ENCODE measurements around the gene ABCG5.

Gene ABCG5

GRCh38 chr2:43791035-43791765, 47.4 kb downstream of the ABCG5 start:
- H3F3A ChIP-seq (ENCODE audit: insufficient read depth, low read length): no peaks in the 10 kb centered on the region
- no peaks in the 10 kb centered on the region for H3K4me1 ChIP-seq (ENCODE audit: insufficient read depth, low read length, severe bottlenecking)

GRCh38 chr2:43790147-43790546, 48.5 kb downstream of the ABCG5 start:
- Histone ChIP-seq H3K9me3 (ENCODE audit: low read length) (no peaks in the 10 kb centered on the region), H3F3A (ENCODE audit: insufficient read depth, low read length) (no peaks in the 10 kb centered on the region), H4K20me1 (ENCODE audit: insufficient read depth, low read length) (no peaks in the 10 kb centered on the region), H3K4me2 (ENCODE audit: low read length) (no peak overlapping the region), H3K9me2 (ENCODE audit: low read depth, low read length) (no peaks in the 10 kb centered on the region), H3K9ac (ENCODE audit: low read length) (no peak overlapping the region), H3K27me3 (ENCODE audit: insufficient read depth, low read length) (no peaks in the 10 kb centered on the region), H3K4me3 (ENCODE audit: low read depth, low read length, poor library complexity, severe bottlenecking) (no peak overlapping the region), H2AFZ (ENCODE audit: low read length) (no peak overlapping the region), H3K4me1 (ENCODE audit: insufficient read depth, low read length, severe bottlenecking) (no peaks in the 10 kb centered on the region), H3K79me2 (ENCODE audit: insufficient read depth, low read length) (no peaks in the 10 kb centered on the region), H3K36me3 (ENCODE audit: insufficient read depth, low read length) (no peaks in the 10 kb centered on the region), H3K27ac (ENCODE audit: low read depth, low read length, poor library complexity, severe bottlenecking) (no peak overlapping the region)
- TF ChIP-seq CTCF (IDR thresholded peaks at IDR 0.05; ENCODE audit: low read length) (no peak), EZH2 (IDR thresholded peaks at IDR 0.05; ENCODE audit: borderline replicate concordance, low read length) (no peak)

More at GRCh38 chr2:43791035-43791765, 47.4 kb downstream of the ABCG5 start:
- Histone ChIP-seq H3K27ac (ENCODE audit: low read depth, low read length, poor library complexity, severe bottlenecking) (no peak overlapping the region), H3K4me2 (ENCODE audit: low read length) (no peak overlapping the region), H3K9me2 (ENCODE audit: low read depth, low read length) (no peaks in the 10 kb centered on the region), H4K20me1 (ENCODE audit: insufficient read depth, low read length) (no peaks in the 10 kb centered on the region), H3K9ac (ENCODE audit: low read length) (no peak overlapping the region), H3K36me3 (ENCODE audit: insufficient read depth, low read length) (no peaks in the 10 kb centered on the region), H3K27me3 (ENCODE audit: insufficient read depth, low read length) (no peaks in the 10 kb centered on the region), H2AFZ (ENCODE audit: low read length) (no peak overlapping the region), H3K9me3 (ENCODE audit: low read length) (no peaks in the 10 kb centered on the region), H3K79me2 (ENCODE audit: insufficient read depth, low read length) (no peaks in the 10 kb centered on the region), H3K4me3 (ENCODE audit: low read depth, low read length, poor library complexity, severe bottlenecking) (no peak overlapping the region)
- TF ChIP-seq EZH2 (IDR thresholded peaks at IDR 0.05; ENCODE audit: borderline replicate concordance, low read length): no peak
- TF ChIP-seq CTCF (IDR thresholded peaks at IDR 0.05; ENCODE audit: low read length): no peak

- no peak for TF ChIP-seq EZH2 (IDR thresholded peaks at IDR 0.05; ENCODE audit: borderline replicate concordance, low read length)
- no peak overlapping the region for H3K4me2 ChIP-seq (ENCODE audit: low read length)
- no peaks in the 10 kb centered on the region for H3K9me2 ChIP-seq (ENCODE audit: low read depth, low read length)
- H3F3A ChIP-seq (ENCODE audit: insufficient read depth, low read length): no peaks in the 10 kb centered on the region
- H4K20me1 ChIP-seq (ENCODE audit: insufficient read depth, low read length): no peaks in the 10 kb centered on the region
- H3K4me1 ChIP-seq (ENCODE audit: insufficient read depth, low read length, severe bottlenecking): no peaks in the 10 kb centered on the region
- H3K4me3 ChIP-seq (ENCODE audit: low read depth, low read length, poor library complexity, severe bottlenecking): no peak overlapping the region
- H3K9ac ChIP-seq (ENCODE audit: low read length): no peak overlapping the region
- no peak overlapping the region for H2AFZ ChIP-seq (ENCODE audit: low read length)
- H3K9me3 ChIP-seq (ENCODE audit: low read length): no peaks in the 10 kb centered on the region
- H3K27me3 ChIP-seq (ENCODE audit: insufficient read depth, low read length): no peaks in the 10 kb centered on the region
- no peaks in the 10 kb centered on the region for H3K79me2 ChIP-seq (ENCODE audit: insufficient read depth, low read length)
- H3K36me3 ChIP-seq (ENCODE audit: insufficient read depth, low read length): no peaks in the 10 kb centered on the region
- H3K27ac ChIP-seq (ENCODE audit: low read depth, low read length, poor library complexity, severe bottlenecking): no peak overlapping the region
Observed at GRCh38 chr2:43788646-43789045, 50.0 kb downstream of the ABCG5 start.

- Histone ChIP-seq H3K36me3 (ENCODE audit: insufficient read depth, low read length) (no peaks in the 10 kb centered on the region), H3K4me1 (ENCODE audit: insufficient read depth, low read length, severe bottlenecking) (no peaks in the 10 kb centered on the region), H3K27ac (ENCODE audit: low read depth, low read length, poor library complexity, severe bottlenecking) (no peak overlapping the region), H3K79me2 (ENCODE audit: insufficient read depth, low read length) (no peaks in the 10 kb centered on the region), H3K4me2 (ENCODE audit: low read length) (no peak overlapping the region), H3K9me3 (ENCODE audit: low read length) (no peaks in the 10 kb centered on the region), H4K20me1 (ENCODE audit: insufficient read depth, low read length) (no peaks in the 10 kb centered on the region), H3K27me3 (ENCODE audit: insufficient read depth, low read length) (no peaks in the 10 kb centered on the region), H2AFZ (ENCODE audit: low read length) (no peak overlapping the region), H3K9ac (ENCODE audit: low read length) (no peak overlapping the region), H3K9me2 (ENCODE audit: low read depth, low read length) (no peaks in the 10 kb centered on the region), H3F3A (ENCODE audit: insufficient read depth, low read length) (no peaks in the 10 kb centered on the region), H3K4me3 (ENCODE audit: low read depth, low read length, poor library complexity, severe bottlenecking) (no peak overlapping the region)
- no peak for TF ChIP-seq CTCF (IDR thresholded peaks at IDR 0.05; ENCODE audit: low read length)
- no peak for TF ChIP-seq EZH2 (IDR thresholded peaks at IDR 0.05; ENCODE audit: borderline replicate concordance, low read length)
Observed at GRCh38 chr2:43787895-43788294, 50.7 kb downstream of the ABCG5 start.
